HG02678 (cell line): ENCODE data around the gene B3GAT3.
"Not testable (repeated sequence)": the region's sequence is repeated elsewhere in the genome, so short reads cannot be mapped to it uniquely, and the experiment has no call there.

Experiments
- ATAC-seq: cut with Tn5 transposase; IDR thresholded peaks from one replicate; pipeline ENCODE4 v1.9.1; 2021; ENCODE audit warnings: mild to moderate bottlenecking, moderate library complexity; ENCODE audit not compliant: unreplicated experiment

The B3GAT3 gene

GRCh38 chr11:62621567-62622470, at the start of gene B3GAT3:
Gene B3GAT3 (minus strand): TSS chr11:62621986. CDS start chr11:62621947, 39 bp downstream.
- ATAC-seq, result peak; percentile 96

DNA sequence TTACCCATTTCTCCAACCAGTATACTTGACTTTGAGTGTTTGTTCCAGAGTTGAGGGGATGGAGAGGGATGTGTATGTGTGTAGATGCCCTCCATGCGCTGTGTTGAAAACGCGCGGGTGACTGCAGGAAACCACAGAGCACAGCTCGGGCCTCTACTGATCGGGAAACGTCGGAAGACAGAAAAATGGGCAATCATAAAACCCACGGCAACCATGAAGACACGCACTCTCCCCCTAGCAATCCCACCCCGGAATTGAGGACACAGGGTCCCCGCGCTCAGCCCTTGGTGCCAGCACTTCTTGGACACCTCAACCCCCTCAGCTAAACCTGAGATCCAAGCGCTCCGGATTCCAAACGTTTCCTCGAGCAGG, 49.4 kb upstream of the B3GAT3 start:
- peak; percentile 5 for ATAC-seq

DNA sequence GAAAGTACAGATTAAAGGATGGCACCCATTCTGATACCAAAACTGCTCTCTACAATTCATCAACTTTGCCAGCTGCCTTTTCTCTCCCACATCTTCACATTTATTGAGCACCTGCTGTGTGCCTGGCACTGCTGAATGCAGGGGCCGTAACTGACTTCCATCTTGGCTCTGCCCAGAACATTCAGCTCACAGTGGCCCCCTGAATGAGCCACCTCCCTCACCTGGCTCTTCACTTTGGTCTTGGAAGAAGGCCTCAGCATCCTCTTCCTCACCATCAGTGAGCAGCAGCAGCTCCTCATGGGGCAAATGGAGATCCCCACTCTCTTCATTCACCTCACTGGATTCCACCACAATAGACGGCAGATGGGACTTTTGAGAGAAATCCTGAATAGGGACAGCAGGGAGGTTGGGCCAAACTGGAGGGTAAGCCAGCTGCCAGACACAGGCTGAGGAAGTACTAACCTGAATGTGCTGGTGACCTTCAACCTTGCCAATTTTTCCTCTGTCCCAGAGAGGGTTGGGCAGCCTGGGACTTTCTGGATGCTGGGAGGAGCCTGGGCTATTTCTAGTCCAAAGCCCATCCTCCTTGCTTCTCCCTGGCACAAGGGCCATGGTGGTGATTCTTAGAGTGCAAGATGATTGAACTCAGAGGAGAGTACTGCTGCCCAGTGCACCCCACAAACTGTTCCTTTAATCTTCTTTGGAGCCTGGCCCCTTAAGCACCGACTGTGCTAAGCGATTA, 47.8 kb upstream of the B3GAT3 start:
- no peak for ATAC-seq

- ATAC-seq, result no peak
Measured at GRCh38 chr11:62667460-62667859, 45.7 kb upstream of the B3GAT3 start.

- ATAC-seq, result no peak
Measured at GRCh38 chr11:62666259-62666926, 44.6 kb upstream of the B3GAT3 start.

- ATAC-seq, result peak; percentile 16
Measured at GRCh38 chr11:62665599-62666258, 43.9 kb upstream of the B3GAT3 start.

- peak; percentile 89 for ATAC-seq
Measured at GRCh38 chr11:62665075-62665598, 43.4 kb upstream of the B3GAT3 start, which contains the start of the genes C11orf98 and CSKMT. Gene C11orf98 (minus strand): TSS chr11:62665210. CDS start chr11:62665169, 41 bp downstream. Gene CSKMT (plus strand): TSS chr11:62665312. CDS start chr11:62665880, 568 bp downstream.

GRCh38 chr11:62664405-62665074, 42.8 kb upstream of the B3GAT3 start:
- ATAC-seq, result peak; percentile 33

GRCh38 chr11:62656796-62657429, 35.1 kb upstream of the B3GAT3 start:
- ATAC-seq, result no peak

DNA sequence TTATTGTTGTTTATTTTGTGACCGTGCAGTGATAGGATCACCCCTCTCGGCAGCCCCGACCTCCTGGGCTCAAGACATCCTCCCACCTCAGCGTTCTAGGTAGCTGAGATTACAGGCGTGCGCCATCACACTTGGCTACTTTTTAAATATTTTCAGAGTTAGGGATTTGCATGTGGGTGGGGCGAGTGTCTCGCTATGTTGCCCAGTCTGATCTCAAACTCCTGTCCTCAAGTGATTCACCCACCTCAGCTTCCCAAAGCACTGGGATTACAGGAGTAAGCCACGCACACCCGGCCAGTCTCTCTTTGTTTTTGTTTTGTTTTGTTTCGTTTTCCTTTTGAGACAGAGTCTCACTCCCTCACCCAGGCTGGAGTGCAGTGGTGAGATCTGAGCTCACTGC, 32.5 kb upstream of the B3GAT3 start:
- ATAC-seq, result no peak

- ATAC-seq, result peak; percentile 6
Measured at GRCh38 chr11:62652161-62653006, 30.6 kb upstream of the B3GAT3 start.

DNA sequence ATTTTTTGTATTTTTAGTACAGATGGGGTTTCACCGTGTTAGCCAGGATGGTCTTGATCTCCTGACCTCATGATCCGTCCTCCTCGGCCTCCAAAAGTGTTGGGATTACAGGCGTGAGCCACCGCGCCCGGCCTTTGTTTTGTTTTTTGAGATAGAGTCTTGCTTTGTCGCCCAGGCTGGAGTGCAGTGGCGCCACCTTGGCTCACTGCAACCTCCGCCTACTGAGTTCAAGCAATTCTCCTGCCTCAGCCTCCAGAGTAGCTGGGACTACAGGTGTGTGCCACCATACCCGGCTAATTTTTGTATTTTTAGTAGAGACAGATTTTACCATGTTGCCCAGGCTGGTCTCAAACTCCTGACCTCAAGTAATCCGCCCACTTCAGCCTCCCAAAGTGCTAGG, 28.5 kb upstream of the B3GAT3 start:
- ATAC-seq, result not testable (repeated sequence)

DNA sequence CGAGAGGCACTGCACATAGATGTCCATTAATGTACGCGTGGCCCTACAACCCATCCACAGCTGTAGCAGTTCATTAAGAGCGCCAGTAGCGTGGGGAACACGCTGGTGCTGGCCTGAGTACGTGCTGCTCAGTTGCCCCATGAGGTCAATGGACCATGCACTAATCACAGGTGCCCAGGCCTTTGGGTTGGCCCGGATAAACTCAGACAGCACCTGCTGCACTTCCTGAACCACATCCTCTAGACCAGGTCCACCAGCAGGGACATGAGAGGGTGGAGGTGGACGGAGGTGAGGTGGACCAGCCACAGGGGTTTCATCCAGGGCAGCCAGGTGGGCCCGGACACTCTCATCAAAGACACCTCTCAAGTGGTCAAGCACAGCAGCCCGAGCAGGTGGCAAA, 27.7 kb upstream of the B3GAT3 start:
- no peak for ATAC-seq

GRCh38 chr11:62648967-62649364, 27.2 kb upstream of the B3GAT3 start:
- no peak for ATAC-seq

- ATAC-seq, result no peak
Measured at GRCh38 chr11:62648185-62648966, 26.6 kb upstream of the B3GAT3 start.

GRCh38 chr11:62647609-62648005, 25.8 kb upstream of the B3GAT3 start:
- ATAC-seq, result no peak

- ATAC-seq, result no peak
Measured at GRCh38 chr11:62646825-62647608, 25.2 kb upstream of the B3GAT3 start.
